ENCODE measurements around the gene ZNF268. TPM values are rescaled to one million over a fixed set of nuclear protein-coding genes. Genes with fewer than 3 reads are reported as not detected.

Gene ZNF268
- total RNA-seq, 6 experiments from 2014 or later, result 8.2 to 14.2 (median 10.7) TPM

GRCh38 chr12:133256321-133256720, 75.0 kb downstream of the ZNF268 start:
- no peaks in the 10 kb centered on the region for H3K4me1 ChIP-seq
- ATAC-seq (no peak), DNase-seq (no peak)
- TF ChIP-seq CTCF (IDR thresholded peaks at IDR 0.05) (no peak), POLR2A (IDR thresholded peaks at IDR 0.05) (no peak)
- no peaks in the 10 kb centered on the region for H3K27me3 ChIP-seq
- intact Hi-C loops (cut with DNase I), result no loop called here
- H3K27ac ChIP-seq, result no peak overlapping the region
- 31% methylated on average over 1 of the region's 1 CpG for WGBS (ENCODE audit: insufficient coverage, low coverage, low lambda C conversion rate, missing lambda C conversion rate)
- no peak overlapping the region for H3K4me3 ChIP-seq
- peaks cover 0 to 3% (median 0%) of the 10 kb centered on the region in 4 donors for H3K9me3 ChIP-seq
- H3K36me3 ChIP-seq, result no peaks in the 10 kb centered on the region

- 83% methylated on average over 21 of the region's 33 CpGs for WGBS (ENCODE audit: insufficient coverage, low coverage, low lambda C conversion rate, missing lambda C conversion rate)
- Histone ChIP-seq H3K9me3 (no peaks in the 10 kb centered on the region), H3K27me3 (no peaks in the 10 kb centered on the region), H3K4me1 (no peaks in the 10 kb centered on the region), H3K27ac (no peak overlapping the region), H3K36me3 (no peaks in the 10 kb centered on the region), H3K4me3 (no peak overlapping the region)
- ATAC-seq, result peak in 1 of 4 donors; percentile 56
- no peak for DNase-seq
- no peak for TF ChIP-seq POLR2A (IDR thresholded peaks at IDR 0.05)
- TF ChIP-seq CTCF (IDR thresholded peaks at IDR 0.05), result no peak
- intact Hi-C loops (cut with DNase I), result no loop called here
Observed at GRCh38 chr12:133264173-133264572, 82.9 kb downstream of the ZNF268 start.

Small RNA genes lying within 50 kb of the gene (small RNA-seq; reads per million reads assigned to genes)
- 0 reads per million in 2 experiments for gene RF00019
- 0 reads per million in 2 experiments for gene RNU6-717P

Other genes starting within 250 kb of the ZNF268 start
- gene ZNF605, start 225.2 kb upstream of the ZNF268 start, total RNA-seq, result 1 to 10 TPM; 2.2 to 7.9 (median 5.7) TPM
- 10 to 100 TPM in 1 of 6 experiments, 1 to 10 TPM in 5; 3.2 to 14.9 (median 3.9) TPM for gene ZNF26, start 195.1 kb upstream of the ZNF268 start, total RNA-seq
- 10 to 100 TPM in 2 of 6 experiments, 1 to 10 TPM in 4; 5.1 to 10.2 (median 8.5) TPM for gene ZNF84, start 144.0 kb upstream of the ZNF268 start, total RNA-seq
- gene ZNF140, start 100.6 kb upstream of the ZNF268 start, total RNA-seq, result 1 to 10 TPM; 5.9 to 9.3 (median 6.9) TPM
- gene ZNF891, start 51.2 kb upstream of the ZNF268 start, total RNA-seq, result under 1 TPM; 0.50 to 0.92 (median 0.79) TPM
- gene ZNF10, start 50.9 kb upstream of the ZNF268 start, total RNA-seq, result 1 to 10 TPM; 3.1 to 5.3 (median 3.8) TPM
- not detected for gene ANHX, start 54.4 kb downstream of the ZNF268 start, total RNA-seq